Activated CD8-positive, alpha-beta memory T cell treated with anti-CD3 and anti-CD28 coated beads for 24 hours (primary cell): ENCODE data around the gene DGAT2L6.
"Not testable (repeated sequence)": the region's sequence is repeated elsewhere in the genome, so short reads cannot be mapped to it uniquely, and the experiment has no call there.

Source experiments
- DNase-seq: peaks from one replicate; pipeline ENCODE4 v3.0.0-alpha.2; 2020

DGAT2L6 gene

DNA sequence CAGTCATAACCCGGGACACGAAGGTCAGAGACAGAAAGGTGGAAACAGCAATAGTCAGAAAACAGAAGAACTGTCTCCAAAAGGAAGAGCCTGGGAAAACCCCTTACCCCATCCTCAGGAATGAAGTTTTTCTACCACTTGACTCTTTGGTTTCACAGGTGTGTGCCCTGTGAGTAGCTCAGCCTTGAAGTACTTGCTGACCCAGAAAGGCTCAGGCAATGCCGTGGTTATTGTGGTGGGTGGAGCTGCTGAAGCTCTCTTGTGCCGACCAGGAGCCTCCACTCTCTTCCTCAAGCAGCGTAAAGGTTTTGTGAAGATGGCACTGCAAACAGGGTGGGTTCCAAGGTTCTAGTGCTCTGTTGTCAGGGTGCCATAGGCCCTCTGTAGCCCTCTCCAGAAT is 24.4 kb downstream of the DGAT2L6 start:
- no peak for DNase-seq

DNA sequence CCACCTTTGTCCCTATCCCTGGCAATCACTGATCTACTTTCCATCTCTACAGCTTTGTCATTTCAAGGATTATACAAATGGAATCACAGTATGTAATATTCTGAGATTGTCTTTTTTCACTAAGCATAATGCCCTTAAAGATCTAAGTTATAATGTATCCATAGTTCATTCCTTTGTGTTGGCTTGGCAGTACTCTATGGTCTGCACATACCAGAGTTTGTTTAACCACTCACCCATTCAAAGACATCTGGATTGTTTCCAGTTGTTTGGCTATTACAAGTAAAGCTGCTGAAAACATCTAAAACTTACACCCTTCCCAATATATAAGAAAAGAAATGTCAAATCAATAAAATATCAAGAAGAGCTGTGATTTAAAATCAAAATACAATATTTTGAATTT is 31.2 kb downstream of the DGAT2L6 start:
- DNase-seq: no peak

DNA sequence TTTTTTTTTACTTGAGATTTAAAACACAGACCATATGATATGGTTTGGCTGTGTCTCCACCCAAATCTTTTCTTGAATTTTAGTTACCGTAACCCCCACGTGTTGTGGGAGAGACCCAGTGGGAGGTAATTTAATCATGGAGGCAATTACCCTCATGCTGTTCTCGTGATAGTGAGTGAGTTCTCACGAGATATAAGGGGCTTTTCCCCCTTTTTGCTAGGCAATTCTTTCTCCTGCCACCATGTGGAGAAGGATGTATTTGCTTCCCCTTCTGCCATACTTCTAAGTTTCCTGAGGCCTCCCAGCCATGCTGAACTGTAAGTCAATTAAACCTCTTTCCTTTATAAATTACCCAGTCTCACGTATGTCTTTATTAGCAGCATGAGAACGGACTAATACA is 32.3 kb downstream of the DGAT2L6 start:
- DNase-seq: not testable (repeated sequence)

DNA sequence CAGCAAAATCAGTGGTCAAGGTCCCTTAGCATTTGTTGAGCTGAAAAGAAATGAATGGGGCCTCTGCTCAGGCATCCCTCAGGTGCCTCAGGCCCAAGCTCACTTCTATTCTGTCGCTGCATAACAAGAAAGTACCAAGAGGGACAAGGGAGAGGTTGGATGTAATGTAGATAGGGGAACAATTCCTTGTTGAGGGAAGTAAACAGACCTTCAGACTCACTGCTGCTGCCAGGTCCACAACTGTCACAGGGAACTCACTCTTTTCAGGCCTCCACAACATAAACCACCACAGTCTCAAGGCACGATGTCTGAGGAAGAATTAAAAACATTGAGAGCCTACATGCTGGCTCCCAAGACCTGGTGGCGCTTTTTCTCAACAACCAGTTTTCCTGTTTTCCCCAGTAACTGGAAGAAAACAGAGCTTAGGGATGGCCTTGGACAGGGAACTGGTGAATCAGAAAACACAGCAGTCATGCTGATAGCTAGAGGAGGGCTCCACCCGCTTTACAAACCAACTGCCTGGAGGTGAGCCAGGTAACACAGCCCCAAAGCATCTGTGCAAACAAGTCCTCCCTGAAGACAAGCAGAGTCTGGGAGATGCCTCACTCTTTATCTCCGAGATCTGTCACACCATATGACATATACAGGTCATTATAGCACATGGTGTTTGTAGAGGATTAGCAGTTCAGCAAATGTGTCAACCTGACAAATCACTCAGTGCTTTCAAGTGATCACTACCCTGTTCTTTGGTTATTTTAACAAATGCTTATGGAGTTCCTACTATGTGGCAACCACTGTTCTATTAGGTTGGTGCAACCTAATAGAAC is 42.9 kb downstream of the DGAT2L6 start:
- no peak for DNase-seq

DNA sequence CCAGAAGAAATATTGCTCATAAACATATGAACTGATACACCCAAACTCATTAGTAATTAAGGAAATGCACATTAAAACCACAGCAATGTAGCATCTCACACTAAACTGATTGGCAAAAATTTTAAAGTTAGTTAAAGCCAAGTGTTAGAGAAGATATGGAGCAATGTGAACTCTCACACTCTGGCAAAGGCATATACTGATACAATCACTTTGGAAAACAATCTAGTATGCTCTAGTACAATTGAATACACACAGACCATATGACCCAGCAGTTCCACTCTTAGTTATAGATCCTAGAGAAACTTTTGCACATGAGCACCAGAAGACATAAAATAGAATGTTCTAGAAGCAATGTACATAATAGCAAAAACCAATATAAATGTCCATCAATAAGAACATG is 48.8 kb downstream of the DGAT2L6 start:
- no peak for DNase-seq

DNA sequence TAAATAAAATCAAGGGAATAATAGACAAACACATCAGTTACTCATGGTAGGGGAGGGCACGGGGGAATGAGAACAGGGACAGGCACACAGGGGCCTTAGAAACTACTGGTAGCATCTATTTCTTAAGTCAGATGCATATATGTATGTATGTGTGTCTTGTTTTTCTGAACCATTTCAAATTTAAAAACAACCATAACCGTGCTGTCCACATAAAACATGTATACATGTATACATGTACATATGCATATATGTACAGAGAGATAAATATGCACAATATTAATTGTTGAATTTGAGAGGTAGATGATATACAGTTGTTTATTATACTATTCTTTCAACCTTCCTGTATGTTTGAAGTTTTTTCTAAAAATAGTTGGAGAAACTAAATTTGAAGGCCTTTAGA is 49.4 kb downstream of the DGAT2L6 start:
- no peak for DNase-seq

DNA sequence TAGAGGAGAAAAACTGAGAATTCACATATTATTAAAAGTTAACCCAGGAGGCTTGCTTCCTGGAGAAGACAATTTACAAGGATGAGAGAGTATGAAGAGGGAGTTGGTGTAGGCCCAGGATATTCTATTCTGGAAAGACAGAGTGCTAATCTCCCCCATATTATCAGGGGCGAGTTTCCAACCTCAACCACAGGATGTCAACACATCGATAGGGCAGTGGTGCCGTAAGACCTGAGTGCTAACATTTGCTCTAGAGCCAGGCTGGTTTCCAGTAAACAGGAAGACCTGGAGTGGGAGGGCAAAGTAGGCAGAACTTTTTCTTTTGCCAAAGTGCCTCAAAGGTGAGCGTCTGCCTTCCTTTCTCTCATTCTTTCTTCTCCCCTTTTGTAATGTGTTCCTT is 54.4 kb downstream of the DGAT2L6 start:
- no peak for DNase-seq

DNA sequence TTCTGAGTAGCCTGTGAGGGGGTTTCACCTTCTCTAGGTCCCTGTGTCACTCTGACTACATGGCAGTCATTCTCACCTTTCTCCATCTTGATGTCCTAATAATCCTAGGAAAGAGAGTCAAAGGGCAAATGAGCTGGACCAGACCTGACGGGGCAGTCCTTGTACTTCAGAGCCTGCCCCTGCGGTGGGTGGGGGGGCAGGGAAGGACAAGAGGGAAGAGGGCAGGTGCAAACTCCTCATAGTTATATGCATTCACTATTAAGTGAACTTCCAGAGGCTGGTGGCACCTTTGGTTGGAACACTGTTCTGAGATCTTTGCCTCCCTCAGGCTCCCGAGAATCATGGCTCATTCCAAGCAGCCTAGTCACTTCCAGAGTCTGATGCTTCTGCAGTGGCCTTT is 57.1 kb downstream of the DGAT2L6 start, which contains the start of gene AWAT1:
Gene AWAT1, plus strand, starts transcription at position 301 of the 400 bp plus-strand sequence. Its CDS starts 41 bp downstream, at position 342.
- DNase-seq: no peak

DNA sequence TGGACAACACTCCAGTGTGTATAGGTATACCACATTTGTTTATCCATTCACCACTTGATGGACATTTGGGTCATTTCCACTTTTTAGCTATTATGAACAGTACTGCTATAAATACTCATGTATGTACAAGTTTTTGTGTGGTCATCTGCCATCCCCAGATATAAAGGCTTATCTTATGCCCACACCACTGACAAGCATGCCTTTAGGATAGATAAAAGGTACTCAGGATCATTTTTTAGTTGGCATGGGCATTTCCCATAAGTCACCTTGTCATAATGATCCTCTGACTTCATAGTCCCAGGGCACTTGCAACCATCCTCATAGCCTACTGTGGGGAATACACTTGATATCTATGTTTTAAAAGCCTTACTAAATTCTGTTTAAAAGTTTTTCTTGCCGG is 63.5 kb downstream of the DGAT2L6 start:
- DNase-seq: no peak

DNA sequence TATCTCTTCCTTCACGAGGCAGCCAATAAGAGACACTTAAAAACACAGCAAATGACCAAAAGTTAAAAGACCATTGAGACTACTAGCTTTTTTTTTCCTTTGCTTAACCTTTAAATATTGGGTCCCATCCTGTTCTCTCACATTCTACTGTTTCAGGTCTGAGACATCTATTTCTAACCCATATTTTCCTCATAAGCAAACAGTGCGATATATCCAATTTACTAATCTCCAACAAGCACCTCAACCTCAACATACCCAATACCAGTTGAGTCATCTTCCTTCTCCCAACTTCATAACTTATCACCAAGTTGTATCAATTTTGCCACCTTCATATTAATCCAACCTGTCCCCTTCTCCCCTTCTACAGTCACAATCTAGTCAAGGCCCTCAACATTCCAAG is 64.2 kb downstream of the DGAT2L6 start:
- DNase-seq: no peak

DNA sequence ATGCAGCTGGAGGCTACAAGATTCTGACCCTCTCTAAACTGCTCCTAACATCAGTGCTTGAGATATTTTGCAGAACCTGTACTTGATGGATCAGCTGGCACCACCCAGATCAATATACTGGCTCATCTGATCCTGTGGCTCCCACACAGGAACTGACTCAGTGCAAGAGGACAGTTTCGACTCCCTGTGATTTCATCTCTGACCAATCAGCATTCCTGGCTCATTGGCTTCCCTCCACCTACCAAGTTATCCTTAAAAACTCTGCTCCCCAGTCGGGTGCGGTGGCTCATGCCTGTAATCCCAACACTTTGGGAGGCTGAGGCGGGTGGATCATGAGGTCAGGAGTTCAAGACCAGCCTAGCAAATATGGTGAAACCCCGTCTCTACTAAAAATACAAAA is 66.3 kb downstream of the DGAT2L6 start:
- DNase-seq: not testable (repeated sequence)

DNA sequence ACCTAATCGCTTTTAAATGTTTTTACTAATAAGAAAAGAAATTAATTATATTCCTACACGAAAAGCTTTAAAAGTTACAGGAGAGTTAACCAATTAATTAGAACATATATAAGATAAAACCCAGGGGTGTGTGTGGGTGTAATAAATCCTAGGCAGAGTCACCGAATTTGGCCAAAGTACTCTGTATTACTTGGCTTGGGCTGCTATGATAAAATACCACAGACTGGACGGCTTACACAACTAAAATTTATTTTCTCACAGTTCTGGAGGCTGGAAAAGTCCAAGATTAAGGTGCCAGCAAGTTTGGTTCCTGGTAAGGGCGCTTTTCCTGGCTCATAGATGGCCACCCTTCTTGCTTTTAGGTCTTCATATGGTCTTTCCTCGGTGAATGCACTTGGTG is 67.6 kb downstream of the DGAT2L6 start:
- no peak for DNase-seq

DNA sequence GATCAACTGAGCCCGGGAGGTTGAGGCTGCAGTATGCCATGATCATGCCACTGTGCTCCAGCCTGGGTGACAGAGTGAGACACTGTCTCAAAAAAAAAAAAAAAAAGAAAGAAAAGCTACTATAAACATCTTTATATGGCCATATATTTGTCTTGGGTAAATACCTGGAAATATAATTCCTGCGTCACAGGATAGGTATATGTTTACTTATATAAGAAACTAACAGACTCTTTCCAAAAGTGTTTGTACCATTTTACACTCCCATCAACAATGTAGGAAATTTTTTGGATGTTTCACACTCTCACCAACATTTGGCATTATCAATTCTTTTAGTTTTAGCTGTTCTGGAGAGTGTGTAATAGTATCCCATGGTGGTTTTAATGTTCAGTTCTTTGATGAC is 70.0 kb downstream of the DGAT2L6 start:
- DNase-seq: no peak

DNA sequence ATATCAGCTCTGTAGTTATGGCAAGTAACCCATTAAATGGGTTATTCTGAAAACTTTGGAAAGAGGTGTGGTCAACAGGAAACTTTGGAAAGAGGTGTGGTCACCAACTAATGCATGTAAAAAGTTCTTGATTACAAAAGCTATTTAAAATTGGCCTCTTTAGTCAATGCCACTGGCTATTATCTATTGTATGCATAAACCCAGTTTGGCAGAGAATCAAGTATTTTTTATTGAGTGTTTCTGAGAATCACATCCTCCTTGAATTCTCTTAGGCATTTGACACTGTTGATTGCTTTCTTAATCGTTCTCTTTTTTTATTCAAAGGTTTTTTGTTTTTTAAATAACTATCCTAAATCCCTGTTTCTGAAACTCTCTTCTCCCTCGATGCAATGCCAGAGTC is 75.2 kb downstream of the DGAT2L6 start:
- DNase-seq: no peak

DNA sequence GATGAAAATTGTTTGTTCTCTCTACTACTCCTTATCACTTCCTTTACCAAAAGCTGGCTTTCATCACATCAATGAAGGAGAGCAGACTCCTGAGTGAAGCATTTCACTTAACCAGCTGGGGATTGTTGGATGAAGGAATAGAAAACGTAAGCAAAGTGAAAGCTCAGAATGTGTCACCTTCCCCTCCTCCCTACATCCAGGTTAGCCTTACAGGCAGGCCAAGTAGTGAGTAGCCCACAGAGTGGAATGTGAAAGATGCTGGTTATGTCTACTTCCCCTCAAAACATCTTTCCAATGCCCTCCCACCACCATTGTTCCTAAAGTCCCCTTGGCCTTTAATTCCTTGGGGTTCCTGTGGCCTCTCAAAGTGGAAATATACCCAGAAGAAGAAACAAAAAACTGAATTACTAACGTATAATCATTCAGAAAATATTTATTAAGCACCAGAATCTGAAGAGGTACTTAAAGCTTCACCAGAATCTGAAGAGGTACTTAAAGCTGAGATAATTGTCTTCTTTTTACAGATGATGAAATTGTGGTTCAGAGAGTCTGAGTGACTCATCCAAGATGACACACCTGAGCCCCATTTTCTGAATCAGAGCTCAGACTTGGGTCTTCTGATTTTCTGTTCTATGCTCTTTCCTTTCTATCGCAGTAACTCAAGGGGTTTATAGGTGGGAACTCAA is 76.2 kb downstream of the DGAT2L6 start:
- DNase-seq: no peak

DNA sequence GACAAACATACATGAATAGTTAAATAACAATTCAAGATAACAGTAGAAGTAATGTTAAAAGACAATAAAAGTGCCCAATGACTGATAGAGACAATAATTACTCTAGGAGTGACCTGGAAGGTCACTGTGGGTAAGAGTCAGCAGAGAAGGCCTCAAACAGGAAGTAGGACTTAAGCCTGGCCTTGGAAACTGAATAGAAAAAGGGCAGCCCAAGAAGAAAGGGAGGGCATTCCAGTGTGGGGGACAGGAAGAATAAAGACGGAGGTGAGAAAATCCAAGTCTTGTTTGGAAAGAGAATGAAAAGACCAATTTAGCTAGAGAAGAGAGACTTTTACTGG is 76.7 kb downstream of the DGAT2L6 start:
- no peak for DNase-seq

DNA sequence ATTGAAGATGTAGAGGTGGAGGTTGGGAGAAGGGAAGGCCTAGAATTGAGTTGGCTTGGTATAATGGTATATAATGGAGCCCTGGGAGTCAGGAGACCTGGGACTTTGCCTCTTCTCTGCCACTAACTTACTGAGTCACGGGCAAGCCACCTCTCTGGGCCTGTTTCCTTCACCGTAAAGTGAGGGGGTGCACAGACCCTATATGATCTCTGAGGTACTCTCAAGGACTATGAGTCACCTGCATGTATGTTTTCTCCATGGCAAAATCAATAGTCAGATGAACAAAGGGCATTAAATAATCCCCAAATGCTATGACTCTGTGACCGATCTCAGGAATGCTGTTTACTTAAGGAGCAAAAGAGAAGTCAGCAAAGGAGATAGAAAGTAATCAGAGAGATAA is 77.6 kb downstream of the DGAT2L6 start:
- DNase-seq: no peak
